Measurements from ENCODE around the gene UGT1A8.
"Not testable (repeated sequence)": the region's sequence is repeated elsewhere in the genome, so short reads cannot be mapped to it uniquely, and the experiment has no call there.

Gene UGT1A8

DNA sequence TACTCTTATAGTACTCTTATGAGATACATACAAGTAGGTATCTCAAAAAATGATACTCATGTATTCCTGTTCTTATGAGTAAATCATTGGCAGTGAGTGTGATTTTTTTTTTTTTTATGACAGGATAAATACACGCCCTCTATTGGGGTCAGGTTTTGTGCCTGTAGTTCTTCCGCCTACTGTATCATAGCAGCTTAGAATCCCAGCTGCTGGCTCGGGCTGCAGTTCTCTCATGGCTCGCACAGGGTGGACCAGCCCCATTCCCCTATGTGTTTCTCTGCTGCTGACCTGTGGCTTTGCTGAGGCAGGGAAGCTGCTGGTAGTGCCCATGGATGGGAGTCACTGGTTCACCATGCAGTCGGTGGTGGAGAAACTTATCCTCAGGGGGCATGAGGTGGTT is at the start of gene UGT1A8:
TSS of gene UGT1A8 (plus strand) at position 158 of the 400 bp plus-strand sequence. CDS start at position 233, 75 bp downstream.
- DNase-seq = not testable (repeated sequence)

DNA sequence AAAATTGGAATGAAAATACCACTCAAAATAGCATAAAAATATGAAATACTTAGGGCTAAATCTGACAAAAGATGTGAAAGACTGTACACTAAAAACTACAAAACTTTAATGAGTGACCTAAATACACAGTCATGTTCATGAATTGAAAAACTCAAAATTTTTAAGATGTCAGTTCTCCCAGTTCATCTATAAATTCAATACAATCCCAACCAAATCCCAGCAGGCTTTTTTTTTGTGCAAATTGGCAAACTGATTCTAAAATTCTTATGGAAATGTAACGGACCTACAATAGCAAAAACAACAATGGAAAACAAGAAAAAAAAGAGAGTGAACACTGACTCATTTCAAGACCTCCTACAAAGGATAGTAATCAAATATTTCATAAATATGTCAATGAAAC is 46.4 kb upstream of the UGT1A8 start:
- DNase-seq = no peak

DNA sequence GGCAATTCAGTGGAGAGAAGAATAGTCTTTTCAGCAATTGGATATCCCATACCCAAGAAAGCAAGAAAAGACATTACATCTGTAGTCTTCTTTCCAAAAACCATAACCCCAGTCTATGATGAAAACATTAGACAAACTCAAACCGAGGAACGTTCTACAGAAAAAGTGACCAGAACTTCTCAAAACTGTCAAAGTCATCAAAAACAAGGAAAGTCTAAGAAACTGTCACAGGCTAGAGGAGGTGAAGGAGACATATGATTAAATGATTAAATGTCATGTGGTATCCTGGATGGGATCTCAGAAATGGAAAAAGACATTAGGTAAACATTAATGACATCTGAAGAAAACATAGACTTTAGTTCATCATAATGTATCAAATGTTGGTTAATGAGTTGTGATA is 46.0 kb upstream of the UGT1A8 start:
- DNase-seq = no peak

DNA sequence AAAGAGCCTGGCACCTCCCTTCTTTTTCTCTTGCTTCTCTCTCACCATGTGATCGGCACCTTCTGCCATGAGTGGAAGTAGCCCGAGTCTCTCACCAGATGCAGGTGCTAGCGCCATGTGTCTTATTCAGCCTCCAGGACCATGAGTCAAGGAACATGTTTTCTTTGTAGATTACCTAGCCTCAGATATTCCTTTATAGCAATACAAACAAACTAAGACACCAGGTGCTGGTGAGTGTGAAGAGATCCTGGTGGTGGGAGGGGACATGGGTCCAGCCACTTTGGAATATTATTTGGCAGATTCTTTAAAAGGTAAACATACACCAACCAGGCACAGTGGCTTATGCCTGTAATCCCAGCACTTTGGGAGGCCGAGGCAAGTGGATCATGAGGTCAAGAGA is 45.0 kb upstream of the UGT1A8 start:
- DNase-seq = no peak

GRCh38 chr2:233577341-233577740 is 40.1 kb upstream of the UGT1A8 start:
- DNase-seq = not testable (repeated sequence)

DNA sequence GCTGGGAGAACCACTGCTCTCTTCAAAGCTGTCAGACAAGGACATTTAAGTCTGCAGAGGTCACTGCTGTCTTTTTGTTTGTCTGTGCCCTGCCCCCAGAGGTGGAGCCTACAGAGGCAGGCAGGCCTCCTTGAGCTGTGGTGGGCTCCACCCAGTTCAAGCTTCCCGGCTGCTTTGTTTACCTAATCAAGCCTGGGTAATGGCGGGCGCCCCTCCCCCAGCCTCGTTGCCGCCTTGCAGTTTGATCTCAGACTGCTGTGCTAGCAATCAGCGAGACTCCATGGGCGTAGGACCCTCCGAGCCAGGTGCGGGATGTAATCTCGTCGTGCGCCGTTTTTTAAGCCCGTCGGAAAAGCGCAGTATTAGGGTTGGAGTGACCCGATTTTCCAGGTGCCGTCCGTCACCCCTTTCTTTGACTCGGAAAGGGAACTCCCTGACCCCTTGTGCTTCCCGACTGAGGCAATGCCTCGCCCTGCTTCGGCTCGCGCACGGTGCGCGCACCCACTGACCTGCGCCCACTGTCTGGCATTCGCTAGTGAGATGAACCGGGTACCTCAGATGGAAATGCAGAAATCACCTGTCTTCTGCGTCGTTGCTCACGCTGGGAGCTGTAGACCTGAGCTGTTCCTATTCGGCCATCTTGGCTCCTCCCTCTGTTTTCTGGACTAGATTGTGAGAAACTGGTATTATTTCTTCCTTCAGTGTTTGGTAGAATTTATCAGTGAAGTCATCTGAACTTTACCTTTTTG is 34.0 kb upstream of the UGT1A8 start:
- not testable (repeated sequence) for DNase-seq

DNA sequence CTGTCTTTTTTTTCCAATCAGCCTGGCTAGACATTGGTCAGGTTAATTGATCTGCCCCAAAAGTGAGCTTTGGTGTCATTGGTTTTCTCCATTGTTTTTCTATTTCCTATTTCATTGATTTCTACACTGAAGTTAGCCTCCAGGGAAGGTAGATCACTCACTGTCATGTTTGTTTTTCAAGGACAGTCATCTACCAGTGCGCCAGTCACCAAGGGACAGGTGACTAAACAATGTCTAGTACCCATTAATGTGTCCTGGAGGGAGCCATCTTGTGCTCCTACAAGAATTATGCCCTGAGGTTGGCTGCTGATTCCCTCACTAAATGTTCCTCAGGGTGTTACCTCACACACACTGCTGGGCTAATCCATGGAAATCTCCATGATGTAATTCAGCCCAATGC is 33.2 kb upstream of the UGT1A8 start:
- DNase-seq = no peak

GRCh38 chr2:233588400-233588799 is 29.0 kb upstream of the UGT1A8 start:
- no peak for DNase-seq

DNA sequence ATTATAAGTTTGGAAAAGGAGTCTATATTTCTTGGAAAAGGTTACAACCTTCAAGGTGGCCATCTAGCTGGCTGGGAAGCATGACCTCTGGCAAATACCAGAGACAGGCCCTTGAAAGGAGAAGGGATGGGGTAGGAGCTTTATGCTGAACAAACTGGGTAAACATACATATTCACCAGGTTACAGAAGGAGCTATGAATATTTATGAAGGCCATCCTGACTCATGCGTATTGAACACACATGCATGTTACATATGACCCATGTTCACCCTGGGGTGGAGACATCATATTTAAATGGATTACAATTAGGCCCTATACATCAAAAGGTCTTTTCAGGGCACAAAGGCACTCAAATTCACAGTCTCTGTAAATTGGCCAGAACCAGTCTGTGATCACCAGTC is 24.7 kb upstream of the UGT1A8 start:
- not testable (repeated sequence) for DNase-seq

DNA sequence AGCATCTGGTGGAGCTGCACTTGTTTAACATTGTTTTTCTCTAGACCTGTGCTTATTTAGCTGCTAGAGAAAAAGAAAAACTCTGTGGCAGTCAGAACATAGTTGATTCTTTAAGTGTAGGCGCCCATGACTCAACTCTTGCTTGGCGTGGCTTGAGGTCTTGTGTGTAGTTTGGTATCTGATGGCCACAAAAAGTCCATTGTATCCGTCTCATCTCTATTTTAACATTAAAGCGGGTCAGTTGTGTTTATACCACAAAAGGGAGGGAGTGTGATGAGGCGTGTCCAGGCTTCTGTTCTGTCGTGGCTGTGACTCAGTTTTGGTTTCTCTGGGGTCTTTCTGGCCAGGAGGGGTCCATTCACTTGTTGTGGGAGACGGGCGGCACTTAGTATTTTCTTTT is 24.2 kb upstream of the UGT1A8 start:
- no peak for DNase-seq

DNA sequence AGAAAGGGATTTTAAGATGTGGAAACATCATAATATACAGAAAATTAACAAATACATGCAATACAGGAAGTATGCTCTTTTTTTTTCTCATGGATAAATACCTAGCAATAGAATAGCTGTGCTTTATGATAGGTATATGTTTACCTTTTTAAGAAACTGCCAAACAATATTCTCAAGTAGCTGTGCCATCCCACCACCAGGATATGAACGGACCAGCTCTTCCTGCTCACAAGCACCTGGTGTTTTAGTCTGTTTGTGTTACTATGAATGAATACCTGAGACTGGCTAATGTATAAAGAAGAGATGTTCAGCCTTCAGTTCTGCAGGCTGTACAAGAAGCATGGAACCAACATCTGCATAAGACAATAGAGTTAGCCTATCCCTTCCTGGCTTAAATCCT is 19.9 kb upstream of the UGT1A8 start:
- DNase-seq = no peak

GRCh38 chr2:233598952-233599351 is 18.5 kb upstream of the UGT1A8 start:
- no peak for DNase-seq

DNA sequence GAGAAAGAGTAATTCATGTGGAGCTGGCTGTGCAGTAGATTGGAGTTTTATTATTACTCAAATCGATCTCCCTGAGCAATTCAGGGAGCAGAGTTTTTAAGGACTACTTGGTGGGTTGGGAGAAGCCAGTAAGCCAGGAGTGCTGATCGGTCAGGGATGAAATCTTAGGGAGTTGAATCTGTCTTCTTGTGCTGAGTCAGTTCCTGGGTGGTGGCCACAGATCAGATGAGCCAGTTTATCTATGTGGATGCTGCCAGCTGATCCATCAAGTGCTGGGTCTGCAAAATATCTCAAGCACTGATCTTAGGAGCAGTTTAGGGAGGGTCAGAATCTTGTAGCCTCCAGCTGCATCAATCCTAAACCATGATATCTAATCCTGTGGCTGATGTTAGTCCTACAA is 17.0 kb upstream of the UGT1A8 start:
- DNase-seq = no peak

- no peak for DNase-seq
These were observed 15.4 kb upstream of the UGT1A8 start for GRCh38 chr2:233602076-233602475.

GRCh38 chr2:233603520-233603919 is 13.9 kb upstream of the UGT1A8 start:
- no peak for DNase-seq

GRCh38 chr2:233604826-233605225 is 12.6 kb upstream of the UGT1A8 start:
- no peak for DNase-seq

GRCh38 chr2:233605680-233606079 is 11.8 kb upstream of the UGT1A8 start:
- DNase-seq = no peak

DNA sequence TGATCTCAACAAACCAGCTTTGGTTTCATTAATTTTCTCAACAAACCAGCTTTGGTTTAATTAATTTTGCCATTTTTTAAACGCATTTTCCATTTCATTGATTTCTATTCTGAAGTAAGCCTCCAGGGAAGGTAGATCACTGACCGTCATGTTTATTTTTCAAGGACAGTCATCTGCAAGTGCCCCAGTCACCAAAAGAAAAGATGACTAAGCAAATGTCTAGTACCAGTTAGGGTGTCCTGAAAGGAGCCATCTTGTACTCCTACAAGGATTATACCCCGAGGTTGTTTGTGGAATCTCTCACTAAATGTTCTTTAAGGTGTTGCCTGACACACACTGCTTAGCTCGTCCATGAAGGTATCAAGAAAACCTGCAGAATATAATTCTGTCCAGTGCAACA is 6.1 kb upstream of the UGT1A8 start:
- no peak for DNase-seq

DNA sequence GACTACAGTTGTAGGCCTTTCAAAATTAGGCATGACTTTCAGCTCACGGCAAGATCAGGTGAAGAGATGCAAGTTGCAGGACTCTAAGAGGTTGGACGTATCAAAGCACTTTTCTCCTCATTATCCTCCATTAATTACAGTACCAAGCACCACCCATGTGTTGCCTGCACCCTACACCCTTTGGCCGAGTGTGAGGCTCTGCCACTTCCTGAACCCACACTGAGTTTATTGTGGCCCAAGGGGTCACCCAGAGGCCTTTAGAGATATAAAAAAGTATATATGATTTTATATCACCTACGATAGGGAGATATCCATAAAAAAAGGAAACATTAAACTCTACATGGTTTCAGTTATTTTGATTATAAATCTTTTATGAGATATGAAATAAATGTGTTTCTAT is 2.8 kb downstream of the UGT1A8 start:
- DNase-seq = no peak

- DNase-seq = not testable (repeated sequence)
These were observed 4.4 kb downstream of the UGT1A8 start for GRCh38 chr2:233621863-233622262.

- no peak for DNase-seq
These were observed 10.0 kb downstream of the UGT1A8 start for GRCh38 chr2:233627331-233628025.

- not testable (repeated sequence) for DNase-seq
These were observed 18.9 kb downstream of the UGT1A8 start, which contains the start of gene UGT1A10 for GRCh38 chr2:233636306-233636705. Gene UGT1A10 (plus strand): TSS chr2:233636448. CDS start chr2:233636523, 75 bp downstream.

DNA sequence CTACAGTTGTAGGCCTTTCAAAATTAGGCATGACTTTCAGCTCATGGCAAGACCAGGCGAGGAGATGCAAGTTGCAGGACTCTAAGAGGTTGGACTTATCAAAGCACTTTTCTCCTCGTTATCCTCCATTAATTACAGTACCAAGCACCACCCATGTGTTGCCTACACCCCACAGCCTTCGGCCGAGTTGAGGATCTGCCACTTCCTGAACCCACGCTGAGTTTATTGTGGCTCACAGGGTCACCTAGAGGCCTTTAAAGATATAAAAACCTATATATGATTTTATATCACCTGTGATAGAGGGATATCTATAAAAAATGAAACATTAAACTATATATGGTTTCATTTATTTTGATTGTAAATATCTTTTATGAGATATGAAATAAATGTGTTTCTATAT is 21.4 kb downstream of the UGT1A8 start:
- DNase-seq = no peak

DNA sequence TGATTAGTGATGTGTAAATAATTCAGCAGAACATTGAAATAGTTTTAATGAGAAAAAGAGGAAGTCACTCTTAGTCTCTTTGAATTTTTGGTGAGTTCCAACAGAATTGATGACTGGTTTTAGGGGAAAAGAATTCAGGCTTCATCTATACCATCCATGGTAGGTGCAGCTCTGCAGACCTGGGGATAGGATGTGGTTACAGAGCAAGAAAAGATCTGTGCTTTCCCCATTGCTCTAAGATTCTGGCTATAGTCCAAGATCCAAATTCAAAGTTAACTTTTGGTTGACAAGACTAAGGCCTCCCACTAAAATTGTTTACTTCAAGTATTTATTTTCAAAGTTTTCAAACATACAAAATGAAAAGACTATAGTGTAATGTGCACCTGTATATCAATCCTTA is 22.4 kb downstream of the UGT1A8 start:
- DNase-seq = no peak

Measured in NCI-H1417 treated with DMSO at 0.1 percent for 48 hours (cell line).